HG03280 (cell line): ENCODE results near the gene MOCOS.
A peak's percentile ranks its signal among the peaks of the same experiment; 100 is the strongest.

Experiments used
- ATAC-seq: cut with Tn5 transposase; IDR thresholded peaks from one replicate; pipeline ENCODE4 v1.9.1; 2021; ENCODE audit warnings: mild to moderate bottlenecking, moderate library complexity; ENCODE audit not compliant: unreplicated experiment

Gene MOCOS

DNA sequence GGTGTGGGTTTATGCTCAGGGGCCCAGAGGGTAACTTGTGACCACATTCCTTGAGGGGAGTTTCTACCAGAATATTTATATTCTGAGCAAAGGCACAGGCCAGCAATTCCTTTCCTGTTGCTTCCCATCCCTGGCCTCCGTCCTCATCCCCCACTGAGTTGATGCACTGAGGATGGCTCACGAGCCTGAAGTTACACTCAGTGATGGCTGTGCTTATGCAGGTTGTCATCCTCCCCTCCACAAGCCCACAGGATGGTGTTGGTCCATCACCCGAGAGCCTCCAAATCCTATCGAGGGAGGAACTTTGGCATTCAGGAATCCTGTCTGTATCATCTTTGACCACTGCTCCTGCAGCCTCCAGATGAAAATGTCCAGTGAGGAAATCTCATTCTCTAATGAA lies 81.9 kb downstream of the MOCOS start:
- no peak for ATAC-seq

- ATAC-seq: no peak
Observed at GRCh38 chr18:36271153-36271552, 83.9 kb downstream of the MOCOS start.

GRCh38 chr18:36273347-36273746 lies 86.0 kb downstream of the MOCOS start:
- no peak for ATAC-seq

DNA sequence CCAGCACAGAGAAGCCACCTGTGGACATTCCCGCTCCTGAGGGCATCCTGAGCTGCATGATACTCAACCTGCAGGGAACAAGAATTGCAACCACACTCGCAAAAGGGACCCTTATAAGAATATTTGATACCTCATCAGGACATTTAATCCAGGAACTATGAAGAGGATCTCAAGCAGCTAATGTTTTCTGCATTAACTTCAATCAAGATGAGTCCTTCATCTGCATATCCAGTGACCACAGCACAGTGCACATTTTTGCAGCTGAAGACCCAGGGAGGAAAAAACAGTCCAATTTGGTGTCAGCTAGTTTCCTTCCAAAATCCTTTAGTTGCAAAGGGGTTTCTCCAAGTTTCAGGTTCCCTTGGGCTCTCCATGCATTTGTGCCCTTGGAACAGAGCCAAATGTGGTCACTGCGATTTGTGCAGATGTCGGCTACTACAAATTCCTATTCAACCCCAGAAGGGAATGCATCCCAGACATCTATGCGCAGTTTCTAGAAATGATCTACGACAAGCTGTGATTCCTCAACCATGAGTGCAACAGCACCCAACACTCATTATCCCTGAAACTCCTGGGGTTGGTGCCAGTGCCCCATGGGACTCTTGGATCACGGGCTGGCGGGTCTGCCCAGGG lies 86.9 kb downstream of the MOCOS start:
- ATAC-seq: no peak

DNA sequence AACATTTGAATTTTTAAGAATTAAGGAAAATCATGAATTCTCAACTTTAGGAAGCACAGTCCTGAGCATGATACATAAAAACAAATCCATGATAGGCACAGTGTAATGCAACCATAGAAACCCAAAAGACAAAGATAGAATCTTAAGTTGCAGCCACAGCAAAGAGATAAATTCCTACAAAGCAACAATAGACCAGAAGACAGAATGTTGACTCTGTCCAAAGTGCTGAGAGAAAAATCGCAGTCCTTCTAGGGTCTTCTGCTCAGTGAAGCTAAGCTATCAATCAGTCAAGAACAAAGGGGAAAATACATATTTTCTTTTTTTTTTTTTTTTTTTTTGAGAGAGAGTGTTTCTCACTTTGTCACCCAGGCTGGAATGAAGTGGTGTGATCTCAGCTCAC lies 88.3 kb downstream of the MOCOS start:
- ATAC-seq: no peak

DNA sequence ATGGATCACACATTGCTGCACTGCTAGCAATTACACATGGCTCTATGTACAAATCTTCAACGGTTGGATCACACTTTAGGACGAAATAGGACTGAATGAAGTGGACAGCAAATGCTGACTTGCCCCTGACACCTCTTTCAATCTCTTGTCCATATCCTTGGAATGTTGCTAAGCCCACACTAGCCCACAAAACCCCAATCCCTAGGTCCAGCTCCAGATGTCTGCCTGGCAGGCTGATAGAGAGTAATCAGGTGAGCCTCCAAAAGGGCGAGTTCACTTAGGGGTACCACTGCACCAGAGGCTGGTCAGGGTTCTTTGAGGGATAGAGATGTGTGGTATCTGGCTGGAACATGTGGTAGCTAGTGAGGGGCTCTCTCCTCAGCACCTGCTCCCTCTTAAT lies 91.7 kb downstream of the MOCOS start:
- no peak for ATAC-seq

- no peak for ATAC-seq
Observed at GRCh38 chr18:36281936-36282335, 94.6 kb downstream of the MOCOS start.

DNA sequence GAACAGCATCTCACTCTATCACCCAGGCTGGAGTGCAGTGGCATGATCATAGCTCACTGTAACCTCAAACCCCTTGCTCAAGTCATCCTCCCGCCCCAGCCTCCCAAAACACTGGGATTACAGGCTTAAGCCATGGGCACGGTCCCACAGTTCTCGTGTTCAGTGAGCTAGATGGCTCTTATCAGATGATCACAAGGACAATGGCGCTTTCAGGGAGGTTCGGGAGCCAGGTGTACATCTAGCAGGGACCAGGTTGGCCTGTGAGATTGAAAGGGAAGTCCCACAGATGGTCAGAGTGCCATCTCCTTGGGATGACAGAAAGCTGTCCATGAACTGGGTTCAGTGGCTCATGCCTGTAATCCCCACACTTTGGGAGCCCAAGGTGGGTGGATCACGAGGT lies 96.2 kb downstream of the MOCOS start:
- ATAC-seq: no peak

DNA sequence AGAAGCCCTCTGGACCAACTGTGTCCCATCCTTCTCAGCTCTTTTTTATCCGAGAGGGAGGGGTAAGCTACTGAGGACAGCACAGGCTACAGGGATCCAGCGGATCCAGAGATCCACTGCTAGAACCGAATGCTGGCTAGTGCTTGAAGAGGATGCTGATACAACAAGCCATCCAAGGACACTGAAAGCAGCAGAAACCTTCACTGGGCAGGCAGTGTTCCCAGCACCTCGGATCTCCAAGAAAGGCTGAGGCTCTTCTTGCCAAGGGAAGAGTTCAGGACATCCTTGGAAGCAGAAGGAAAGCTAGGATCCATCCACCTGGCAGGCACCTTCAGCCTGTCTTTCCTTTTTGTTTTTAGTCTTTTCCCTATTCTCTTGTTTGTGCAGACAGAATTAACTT lies 97.0 kb downstream of the MOCOS start:
- ATAC-seq: no peak

- no peak for ATAC-seq
Observed at GRCh38 chr18:36284671-36285295, 97.5 kb downstream of the MOCOS start.

DNA sequence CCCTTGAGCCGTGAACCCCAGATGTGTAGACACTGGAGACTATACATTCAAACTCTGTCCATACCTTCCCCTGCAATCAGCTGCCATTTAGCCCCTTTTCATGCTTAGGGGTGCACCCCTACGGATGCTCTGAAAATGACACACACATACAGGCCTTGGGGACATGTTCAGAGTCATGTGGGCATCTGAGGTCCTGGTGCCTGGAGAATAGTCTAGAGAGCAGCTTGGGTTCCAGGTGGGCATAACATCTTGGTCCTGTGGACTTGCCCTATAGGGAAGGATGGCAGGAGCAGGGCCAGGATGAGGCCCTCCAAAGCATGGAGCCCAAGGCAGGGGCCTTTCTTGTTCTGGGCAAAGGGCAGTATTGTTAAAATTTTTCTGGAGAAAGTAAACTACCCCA lies 100.4 kb downstream of the MOCOS start:
- ATAC-seq: no peak

- ATAC-seq: no peak
Observed at GRCh38 chr18:36288689-36289088, 101.4 kb downstream of the MOCOS start.

DNA sequence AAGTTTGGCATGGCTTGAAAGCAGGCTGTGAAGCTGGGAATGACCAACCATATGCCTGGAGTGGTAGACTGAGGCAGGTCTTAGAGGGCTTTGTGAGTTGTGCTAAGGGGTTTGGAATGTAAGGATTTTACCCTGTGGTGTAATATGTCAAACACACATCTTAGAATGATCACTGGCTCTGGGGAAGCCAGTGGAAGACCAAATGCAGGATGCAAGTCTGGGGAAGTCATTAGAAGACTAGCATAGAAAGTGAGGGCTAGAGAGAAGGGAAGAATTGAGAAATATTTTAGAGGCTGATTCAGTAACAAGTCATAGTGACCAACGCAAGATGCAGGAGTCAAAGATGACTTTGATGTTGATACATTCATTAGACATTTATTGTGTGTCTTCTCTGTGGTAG lies 106.7 kb downstream of the MOCOS start:
- no peak for ATAC-seq

GRCh38 chr18:36295214-36295613 lies 107.9 kb downstream of the MOCOS start:
- no peak for ATAC-seq

- no peak for ATAC-seq
Observed at GRCh38 chr18:36295880-36296301, 108.6 kb downstream of the MOCOS start.

- peak; percentile 7 for ATAC-seq
Observed at GRCh38 chr18:36296650-36297416, 109.5 kb downstream of the MOCOS start.

DNA sequence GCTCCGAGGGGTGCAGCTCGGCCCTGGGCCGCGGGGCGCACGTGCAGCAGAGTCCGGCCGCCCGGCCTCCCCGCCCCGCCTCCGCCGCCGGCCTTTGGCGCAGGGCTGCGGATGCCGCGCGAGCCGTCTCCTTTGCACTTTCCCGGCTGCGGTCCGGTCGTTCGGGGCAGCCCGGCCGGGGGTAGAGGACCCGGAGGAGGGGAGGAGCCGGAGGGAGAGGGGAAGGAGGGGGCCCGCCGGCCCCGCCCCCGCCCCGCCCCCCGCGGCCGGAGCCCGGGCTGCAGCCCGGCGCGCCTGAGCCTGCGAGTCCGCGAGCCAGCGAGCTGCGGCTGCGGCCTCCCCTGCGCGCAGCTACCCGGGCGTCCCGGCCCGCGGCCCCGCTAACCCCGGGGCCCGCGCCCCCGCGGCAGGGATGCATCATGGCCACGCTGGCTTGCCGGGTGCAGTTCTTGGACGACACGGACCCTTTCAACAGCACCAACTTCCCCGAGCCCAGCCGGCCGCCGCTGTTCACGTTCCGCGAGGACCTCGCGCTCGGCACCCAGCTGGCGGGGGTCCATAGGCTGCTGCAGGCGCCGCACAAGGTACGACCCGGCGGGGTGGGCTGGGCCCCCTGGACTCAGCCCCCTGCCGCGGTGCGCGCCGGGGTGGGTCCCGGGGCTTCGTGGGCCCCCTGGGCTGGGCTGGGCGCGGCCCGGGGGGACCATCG lies 110.3 kb downstream of the MOCOS start, which contains the start of gene FHOD3:
Gene FHOD3 (plus strand): TSS at position 297 of the 709 bp plus-strand sequence. CDS start 123 bp downstream, at position 420.
- peak; percentile 52 for ATAC-seq

DNA sequence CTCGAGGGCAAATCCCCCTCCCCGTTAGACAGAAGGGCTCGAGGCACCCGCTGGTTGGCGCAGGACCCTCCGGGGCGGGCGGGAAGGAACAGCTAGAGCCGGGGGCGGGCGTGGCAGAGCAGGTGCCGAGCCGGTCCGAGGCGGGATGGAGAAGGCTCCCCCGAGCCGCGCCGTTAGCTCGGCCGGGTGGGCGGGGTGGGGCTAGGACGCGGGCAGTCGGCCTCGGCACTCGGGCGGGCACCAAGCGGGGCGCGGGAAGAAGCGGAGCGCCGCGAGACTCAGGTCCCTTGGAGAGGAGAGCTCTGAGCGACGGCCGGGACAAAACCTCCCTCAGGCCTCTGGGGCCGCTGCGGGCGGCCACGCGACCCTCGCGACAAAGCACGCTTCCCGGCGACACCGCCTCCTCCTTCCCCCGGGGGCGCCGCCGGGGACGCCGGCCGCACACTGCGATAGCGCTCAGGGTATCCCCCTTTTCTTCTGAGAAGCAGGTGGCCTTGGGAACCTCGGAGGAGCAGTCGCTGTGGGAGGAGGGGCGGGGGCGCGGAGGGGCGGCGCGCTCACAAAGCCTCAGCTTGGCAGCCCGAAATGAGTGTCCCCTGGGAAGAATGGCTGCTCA lies 110.9 kb downstream of the MOCOS start:
- ATAC-seq: peak; percentile 34

DNA sequence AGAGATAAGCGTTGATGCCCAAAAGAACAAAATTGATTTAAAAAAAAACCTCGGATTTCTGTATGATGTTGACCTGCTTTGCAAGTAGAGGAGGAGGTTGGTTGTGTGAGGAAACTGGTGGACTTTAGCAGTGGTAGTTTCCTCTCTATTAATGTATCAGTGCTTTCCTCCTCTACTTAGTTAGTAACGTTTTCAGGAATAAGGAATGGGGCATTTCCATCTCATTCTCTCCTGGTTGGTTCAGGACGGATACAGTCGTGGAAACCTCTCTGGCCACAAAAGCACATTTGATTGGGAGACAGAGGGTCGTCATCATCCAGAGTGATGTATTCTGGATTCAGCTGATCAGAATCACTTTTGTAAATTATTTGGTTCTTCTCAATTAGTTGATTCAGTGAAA lies 111.7 kb downstream of the MOCOS start:
- no peak for ATAC-seq

DNA sequence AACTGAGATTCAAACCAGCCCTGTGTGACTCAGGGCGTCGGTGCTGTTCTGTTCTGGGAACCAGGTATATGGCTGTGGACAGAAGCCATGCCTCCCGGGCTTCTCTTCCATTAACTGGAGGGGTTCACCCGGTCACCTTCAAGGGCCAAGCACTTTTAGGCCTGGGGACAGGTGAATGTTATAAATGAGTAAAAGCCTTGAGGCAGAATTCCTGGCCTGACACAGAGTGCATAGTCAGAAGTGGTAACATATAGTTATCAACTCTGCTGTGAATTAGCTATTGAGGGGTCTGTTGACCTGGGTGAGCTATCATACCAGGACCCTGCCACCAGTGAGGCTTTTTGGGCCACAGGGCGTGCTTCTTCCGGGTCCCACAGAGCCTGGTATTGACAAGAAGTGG lies 112.9 kb downstream of the MOCOS start:
- no peak for ATAC-seq

GRCh38 chr18:36301884-36302283 lies 114.6 kb downstream of the MOCOS start:
- ATAC-seq: no peak
